Non-pigmented ciliary epithelial cell (primary cell): ENCODE data around the gene PCDHB10.
"Not testable (repeated sequence)": the region's sequence is repeated elsewhere in the genome, so short reads cannot be mapped to it uniquely, and the experiment has no call there.

Experiments
- DNase-seq: peaks from one replicate; pipeline ENCODE4 v3.0.0-alpha.2; 2010; ENCODE audit warnings: low read depth

PCDHB10 gene

DNA sequence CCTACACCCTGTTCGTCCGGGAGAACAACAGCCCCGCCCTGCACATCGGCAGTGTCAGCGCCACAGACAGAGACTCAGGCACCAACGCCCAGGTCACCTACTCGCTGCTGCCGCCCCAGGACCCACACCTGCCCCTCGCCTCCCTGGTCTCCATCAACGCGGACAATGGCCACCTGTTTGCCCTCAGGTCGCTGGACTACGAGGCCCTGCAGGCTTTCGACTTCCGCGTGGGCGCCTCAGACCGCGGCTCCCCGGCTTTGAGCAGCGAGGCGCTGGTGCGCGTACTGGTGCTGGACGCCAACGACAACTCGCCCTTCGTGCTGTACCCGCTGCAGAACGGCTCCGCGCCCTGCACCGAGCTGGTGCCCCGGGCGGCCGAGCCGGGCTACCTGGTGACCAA lies 3.5 kb upstream of the PCDHB10 start:
- DNase-seq, result not testable (repeated sequence)

DNA sequence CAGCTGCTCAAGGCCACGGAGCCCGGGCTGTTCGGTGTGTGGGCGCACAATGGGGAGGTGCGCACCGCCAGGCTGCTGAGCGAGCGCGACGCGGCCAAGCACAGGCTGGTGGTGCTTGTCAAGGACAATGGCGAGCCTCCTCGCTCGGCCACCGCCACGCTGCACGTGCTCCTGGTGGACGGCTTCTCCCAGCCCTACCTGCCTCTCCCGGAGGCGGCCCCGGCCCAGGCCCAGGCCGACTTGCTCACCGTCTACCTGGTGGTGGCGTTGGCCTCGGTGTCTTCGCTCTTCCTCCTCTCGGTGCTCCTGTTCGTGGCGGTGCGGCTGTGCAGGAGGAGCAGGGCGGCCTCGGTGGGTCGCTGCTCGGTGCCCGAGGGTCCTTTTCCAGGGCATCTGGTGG lies 3.0 kb upstream of the PCDHB10 start:
- DNase-seq, result not testable (repeated sequence)

DNA sequence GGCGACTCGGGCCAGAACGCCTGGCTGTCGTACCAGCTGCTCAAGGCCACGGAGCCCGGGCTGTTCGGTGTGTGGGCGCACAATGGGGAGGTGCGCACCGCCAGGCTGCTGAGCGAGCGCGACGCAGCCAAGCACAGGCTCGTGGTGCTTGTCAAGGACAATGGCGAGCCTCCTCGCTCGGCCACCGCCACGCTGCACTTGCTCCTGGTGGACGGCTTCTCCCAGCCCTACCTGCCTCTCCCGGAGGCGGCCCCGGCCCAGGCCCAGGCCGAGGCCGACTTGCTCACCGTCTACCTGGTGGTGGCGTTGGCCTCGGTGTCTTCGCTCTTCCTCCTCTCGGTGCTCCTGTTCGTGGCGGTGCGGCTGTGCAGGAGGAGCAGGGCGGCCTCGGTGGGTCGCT lies 2.2 kb downstream of the PCDHB10 start:
- not testable (repeated sequence) for DNase-seq

DNA sequence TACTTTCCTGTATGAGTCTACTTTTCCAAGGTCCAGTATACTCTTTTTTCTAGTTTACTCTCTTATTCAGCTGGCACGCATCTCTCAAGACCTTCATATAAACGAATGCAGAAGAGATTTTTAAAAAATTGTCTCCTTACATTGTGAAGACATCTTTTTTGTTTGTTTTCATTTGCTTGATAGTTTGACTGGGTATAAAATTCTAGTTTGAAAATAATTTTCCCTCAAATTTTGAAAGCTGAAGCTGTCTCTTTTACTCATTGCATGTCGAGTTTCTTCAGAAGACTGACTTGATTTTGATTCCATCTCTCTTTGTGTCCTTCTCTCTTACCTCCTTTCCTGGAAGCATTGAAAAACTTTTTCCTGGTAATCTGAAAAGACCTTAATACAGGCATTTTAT lies 4.2 kb downstream of the PCDHB10 start:
- no peak for DNase-seq

DNA sequence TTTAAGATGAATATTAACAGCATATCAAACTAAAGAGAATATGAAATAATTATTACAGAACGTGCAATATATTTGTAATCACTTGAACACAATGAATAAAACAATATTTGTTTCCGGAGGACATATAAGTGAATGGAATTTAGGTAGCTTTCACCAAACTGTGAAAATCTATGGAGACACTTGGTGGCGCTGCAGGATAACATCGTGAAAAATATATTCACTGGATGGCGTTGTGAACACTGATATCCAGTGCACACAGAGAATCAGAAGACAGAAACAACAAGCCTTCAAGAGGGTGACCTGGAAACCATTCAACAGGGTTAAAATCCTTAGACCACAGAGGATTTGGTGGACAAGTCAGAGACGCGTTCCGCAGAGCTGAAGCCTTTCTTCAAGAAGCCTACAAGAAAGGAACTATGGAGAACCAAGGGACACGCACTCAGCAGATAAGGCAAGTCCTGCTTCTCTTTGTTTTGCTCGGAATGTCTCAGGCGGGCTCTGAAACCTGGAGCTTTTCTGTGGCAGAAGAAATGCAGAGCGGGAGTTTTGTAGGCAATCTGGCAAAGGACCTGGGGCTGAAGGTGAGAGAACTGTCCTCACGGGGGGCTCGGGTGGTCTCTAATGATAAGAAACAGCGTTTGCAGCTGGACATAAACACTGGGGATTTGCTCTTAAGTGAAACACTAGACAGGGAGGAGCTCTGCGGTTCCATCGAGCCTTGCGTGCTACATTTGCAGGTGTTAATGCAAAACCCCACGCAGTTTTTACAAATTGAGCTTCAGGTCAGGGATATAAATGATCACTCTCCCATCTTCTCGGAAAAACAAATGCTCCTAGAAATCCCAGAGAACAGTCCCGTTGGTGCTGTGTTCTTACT lies 7.4 kb downstream of the PCDHB10 start, which contains the start of gene PCDHB11:
Gene PCDHB11, plus strand, starts transcription at position 269 of the 877 bp plus-strand sequence. Its CDS starts 148 bp downstream, at position 417.
- no peak for DNase-seq

DNA sequence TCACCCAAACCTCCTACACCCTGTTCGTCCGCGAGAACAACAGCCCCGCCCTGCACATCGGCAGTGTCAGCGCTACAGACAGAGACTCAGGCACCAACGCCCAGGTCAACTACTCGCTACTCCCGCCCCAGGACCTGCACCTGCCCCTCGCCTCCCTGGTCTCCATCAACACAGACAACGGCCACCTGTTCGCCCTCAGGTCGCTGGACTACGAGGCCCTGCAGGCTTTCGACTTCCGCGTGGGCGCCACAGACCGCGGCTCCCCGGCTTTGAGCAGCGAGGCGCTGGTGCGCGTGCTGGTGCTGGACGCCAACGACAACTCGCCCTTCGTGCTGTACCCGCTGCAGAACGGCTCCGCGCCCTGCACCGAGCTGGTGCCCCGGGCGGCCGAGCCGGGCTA lies 9.0 kb downstream of the PCDHB10 start:
- DNase-seq, result not testable (repeated sequence)

DNA sequence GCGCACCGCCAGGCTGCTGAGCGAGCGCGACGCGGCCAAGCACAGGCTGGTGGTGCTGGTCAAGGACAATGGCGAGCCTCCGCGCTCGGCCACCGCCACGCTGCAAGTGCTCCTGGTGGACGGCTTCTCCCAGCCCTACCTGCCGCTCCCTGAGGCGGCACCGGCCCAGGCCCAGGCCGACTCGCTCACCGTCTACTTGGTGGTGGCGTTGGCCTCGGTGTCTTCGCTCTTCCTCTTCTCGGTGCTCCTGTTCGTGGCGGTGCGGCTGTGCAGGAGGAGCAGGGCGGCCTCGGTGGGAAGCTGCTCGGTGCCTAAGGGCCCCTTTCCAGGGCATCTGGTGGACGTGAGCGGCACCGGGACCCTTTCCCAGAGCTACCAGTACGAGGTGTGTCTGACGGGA lies 9.5 kb downstream of the PCDHB10 start:
- DNase-seq, result not testable (repeated sequence)

DNA sequence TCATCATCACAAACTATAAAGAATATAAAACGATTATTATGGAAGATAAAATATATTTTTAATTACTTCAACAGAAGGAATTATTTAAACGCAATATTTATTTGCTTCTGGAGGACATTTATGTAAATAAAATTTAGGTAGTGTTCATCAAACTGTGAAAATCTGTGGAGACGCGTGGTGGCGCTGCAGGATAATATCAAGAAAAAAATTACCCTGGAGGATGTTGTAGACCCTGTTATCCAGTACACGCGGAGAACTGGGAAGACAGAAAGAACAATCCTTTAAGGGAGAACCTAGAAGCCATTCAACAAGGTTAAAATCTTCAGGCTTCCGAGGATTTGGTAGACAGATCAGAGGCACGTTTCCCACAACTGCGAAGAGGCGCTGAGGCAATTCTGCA lies 16.3 kb downstream of the PCDHB10 start, which contains the start of gene PCDHB12:
Gene PCDHB12, plus strand, starts transcription at position 242 of the 400 bp plus-strand sequence. CDS start 189 bp downstream, outside the sequence.
- no peak for DNase-seq

DNA sequence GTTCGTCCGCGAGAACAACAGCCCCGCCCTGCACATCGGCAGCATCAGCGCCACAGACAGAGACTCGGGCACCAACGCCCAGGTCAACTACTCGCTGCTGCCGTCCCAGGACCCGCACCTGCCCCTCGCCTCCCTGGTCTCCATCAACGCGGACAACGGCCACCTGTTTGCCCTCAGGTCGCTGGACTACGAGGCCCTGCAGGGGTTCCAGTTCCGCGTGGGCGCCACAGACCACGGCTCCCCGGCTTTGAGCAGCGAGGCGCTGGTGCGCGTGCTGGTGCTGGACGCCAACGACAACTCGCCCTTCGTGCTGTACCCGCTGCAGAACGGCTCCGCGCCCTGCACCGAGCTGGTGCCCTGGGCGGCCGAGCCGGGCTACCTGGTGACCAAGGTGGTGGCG lies 18.1 kb downstream of the PCDHB10 start:
- DNase-seq, result not testable (repeated sequence)

DNA sequence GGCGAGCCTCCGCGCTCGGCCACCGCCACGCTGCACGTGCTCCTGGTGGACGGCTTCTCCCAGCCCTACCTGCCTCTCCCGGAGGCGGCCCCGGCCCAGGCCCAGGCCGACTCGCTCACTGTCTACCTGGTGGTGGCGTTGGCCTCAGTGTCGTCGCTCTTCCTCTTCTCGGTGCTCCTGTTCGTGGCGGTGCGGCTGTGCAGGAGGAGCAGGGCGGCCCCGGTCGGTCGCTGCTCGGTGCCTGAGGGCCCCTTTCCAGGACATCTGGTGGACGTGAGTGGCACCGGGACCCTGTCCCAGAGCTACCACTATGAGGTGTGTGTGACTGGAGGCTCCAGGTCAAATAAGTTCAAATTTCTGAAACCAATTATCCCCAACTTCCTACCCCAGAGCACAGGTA lies 18.7 kb downstream of the PCDHB10 start:
- not testable (repeated sequence) for DNase-seq

DNA sequence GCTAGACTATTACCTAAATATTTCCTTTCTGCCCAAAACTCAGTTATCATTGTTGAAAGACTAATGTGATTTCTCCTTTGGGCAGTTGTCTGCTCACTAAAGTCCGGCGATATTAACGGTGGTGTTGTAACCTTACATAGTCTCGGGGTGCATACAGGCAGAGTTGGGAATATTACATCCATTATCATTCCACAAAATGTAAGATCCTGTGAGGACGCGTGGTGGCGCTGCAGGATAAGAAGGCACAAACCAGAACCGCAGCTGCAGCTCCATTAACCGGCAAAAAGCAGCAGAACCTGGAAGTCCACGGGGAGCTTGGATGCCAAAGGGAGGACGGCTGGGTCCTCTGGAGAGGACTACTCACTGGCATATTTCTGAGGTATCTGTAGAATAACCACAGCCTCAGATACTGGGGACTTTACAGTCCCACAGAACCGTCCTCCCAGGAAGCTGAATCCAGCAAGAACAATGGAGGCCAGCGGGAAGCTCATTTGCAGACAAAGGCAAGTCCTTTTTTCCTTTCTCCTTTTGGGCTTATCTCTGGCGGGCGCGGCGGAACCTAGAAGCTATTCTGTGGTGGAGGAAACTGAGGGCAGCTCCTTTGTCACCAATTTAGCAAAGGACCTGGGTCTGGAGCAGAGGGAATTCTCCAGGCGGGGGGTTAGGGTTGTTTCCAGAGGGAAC lies 21.6 kb downstream of the PCDHB10 start, which contains the start of gene PCDHB13:
Gene PCDHB13, plus strand, starts transcription at position 264 of the 684 bp plus-strand sequence. Its CDS starts 205 bp downstream, at position 469.
- not testable (repeated sequence) for DNase-seq

DNA sequence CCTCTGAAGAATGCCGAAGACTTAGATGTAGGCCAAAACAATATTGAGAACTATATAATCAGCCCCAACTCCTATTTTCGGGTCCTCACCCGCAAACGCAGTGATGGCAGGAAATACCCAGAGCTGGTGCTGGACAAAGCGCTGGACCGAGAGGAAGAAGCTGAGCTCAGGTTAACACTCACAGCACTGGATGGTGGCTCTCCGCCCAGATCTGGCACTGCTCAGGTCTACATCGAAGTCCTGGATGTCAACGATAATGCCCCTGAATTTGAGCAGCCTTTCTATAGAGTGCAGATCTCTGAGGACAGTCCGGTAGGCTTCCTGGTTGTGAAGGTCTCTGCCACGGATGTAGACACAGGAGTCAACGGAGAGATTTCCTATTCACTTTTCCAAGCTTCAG lies 22.4 kb downstream of the PCDHB10 start:
- not testable (repeated sequence) for DNase-seq

DNA sequence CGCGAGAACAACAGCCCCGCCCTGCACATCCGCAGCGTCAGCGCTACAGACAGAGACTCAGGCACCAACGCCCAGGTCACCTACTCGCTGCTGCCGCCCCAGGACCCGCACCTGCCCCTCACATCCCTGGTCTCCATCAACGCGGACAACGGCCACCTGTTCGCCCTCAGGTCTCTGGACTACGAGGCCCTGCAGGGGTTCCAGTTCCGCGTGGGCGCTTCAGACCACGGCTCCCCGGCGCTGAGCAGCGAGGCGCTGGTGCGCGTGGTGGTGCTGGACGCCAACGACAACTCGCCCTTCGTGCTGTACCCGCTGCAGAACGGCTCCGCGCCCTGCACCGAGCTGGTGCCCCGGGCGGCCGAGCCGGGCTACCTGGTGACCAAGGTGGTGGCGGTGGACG lies 23.4 kb downstream of the PCDHB10 start:
- not testable (repeated sequence) for DNase-seq

DNA sequence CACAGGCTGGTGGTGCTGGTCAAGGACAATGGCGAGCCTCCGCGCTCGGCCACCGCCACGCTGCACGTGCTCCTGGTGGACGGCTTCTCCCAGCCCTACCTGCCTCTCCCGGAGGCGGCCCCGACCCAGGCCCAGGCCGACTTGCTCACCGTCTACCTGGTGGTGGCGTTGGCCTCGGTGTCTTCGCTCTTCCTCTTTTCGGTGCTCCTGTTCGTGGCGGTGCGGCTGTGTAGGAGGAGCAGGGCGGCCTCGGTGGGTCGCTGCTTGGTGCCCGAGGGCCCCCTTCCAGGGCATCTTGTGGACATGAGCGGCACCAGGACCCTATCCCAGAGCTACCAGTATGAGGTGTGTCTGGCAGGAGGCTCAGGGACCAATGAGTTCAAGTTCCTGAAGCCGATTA lies 23.9 kb downstream of the PCDHB10 start:
- DNase-seq, result not testable (repeated sequence)

DNA sequence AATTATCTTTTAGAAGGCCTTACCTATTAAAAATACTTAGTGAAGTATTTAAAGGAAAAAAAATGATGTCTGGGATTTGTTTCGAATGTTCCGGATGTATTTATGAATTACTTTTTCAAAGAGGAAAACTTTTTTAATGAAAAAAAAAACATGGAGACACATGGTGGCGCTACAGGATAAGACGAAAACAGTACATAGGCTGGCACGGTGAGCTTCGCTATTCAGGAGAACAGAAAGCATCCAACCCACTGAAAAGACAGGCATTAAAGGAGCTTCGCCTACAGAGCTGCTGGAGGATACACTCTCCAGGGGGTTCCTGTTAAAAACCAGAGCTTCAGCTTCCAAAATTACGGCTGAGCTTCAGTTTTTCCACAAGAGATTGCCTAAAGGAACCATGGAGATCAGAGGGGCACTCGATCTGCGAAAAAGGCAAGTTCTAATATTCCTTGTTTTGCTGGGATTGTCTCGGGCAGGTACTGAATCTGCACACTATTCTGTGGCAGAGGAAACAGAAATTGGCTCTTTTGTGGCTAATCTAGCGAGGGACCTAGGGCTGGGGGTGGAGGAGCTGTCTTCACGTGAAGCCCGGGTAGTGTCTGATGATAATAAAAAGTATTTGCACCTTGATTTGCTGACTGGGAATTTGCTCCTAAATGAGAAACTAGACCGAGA lies 31.1 kb downstream of the PCDHB10 start, which contains the start of gene PCDHB14:
Gene PCDHB14, plus strand, starts transcription at position 232 of the 672 bp plus-strand sequence. Its CDS starts 163 bp downstream, at position 395.
- no peak for DNase-seq

DNA sequence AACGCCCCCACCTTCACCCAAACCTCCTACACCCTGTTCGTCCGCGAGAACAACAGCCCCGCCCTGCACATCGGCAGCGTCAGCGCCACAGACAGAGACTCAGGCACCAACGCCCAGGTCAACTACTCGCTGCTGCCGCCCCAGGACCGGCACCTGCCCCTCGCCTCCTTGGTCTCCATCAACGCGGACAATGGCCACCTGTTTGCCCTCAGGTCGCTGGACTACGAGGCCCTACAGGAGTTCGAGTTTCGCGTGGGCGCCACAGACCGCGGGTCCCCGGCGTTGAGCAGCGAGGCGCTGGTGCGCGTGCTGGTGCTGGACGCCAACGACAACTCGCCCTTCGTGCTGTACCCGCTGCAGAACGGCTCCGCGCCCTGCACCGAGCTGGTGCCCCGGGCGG lies 32.7 kb downstream of the PCDHB10 start:
- not testable (repeated sequence) for DNase-seq

DNA sequence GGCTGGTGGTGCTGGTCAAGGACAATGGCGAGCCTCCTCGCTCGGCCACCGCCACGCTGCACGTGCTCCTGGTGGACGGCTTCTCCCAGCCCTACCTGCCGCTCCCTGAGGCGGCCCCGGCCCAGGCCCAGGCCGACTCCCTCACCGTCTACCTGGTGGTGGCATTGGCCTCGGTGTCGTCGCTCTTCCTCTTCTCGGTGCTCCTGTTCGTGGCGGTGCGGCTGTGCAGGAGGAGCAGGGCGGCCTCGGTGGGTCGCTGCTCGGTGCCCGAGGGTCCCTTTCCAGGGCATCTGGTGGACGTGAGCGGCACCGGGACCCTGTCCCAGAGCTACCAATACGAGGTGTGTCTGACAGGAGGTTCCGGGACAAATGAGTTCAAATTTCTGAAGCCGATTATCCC lies 33.3 kb downstream of the PCDHB10 start:
- DNase-seq, result not testable (repeated sequence)

DNA sequence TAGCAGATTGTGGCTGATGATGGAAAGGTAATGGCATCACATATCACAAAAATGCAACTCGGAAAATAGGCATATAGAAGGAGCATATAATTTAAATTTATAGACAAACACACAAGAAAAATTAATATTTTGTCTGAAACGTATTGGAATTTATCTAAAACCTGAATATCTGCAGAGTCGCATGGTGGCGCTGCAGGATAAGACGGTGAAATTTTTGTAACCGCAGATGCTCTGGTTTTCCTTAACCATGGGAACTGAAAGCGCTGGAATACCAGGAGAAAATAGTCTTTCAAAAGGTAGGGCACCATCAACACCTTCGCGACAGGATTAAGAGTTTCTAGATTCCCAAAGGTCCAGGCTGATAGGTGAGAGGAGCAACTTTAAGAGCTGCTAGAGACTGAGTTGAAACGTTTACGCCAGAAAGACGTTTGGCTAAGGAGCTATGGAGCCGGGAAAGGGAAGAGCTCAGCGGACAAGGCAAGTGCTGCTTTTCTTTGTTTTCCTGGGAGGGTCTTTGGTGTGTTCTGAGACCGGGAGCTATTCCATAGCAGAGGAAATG lies 42.0 kb downstream of the PCDHB10 start:
- no peak for DNase-seq

DNA sequence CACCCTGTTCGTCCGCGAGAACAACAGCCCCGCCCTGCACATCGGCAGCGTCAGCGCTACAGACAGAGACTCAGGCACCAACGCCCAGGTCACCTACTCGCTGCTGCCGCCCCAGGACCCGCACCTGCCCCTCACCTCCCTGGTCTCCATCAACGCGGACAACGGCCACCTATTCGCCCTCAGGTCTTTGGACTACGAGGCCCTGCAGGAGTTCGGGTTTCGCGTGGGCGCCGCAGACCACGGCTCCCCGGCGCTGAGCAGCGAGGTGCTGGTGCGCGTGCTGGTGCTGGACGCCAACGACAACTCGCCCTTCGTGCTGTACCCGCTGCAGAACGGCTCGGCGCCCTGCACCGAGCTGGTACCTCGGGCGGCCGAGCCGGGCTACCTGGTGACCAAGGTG lies 43.8 kb downstream of the PCDHB10 start:
- not testable (repeated sequence) for DNase-seq

DNA sequence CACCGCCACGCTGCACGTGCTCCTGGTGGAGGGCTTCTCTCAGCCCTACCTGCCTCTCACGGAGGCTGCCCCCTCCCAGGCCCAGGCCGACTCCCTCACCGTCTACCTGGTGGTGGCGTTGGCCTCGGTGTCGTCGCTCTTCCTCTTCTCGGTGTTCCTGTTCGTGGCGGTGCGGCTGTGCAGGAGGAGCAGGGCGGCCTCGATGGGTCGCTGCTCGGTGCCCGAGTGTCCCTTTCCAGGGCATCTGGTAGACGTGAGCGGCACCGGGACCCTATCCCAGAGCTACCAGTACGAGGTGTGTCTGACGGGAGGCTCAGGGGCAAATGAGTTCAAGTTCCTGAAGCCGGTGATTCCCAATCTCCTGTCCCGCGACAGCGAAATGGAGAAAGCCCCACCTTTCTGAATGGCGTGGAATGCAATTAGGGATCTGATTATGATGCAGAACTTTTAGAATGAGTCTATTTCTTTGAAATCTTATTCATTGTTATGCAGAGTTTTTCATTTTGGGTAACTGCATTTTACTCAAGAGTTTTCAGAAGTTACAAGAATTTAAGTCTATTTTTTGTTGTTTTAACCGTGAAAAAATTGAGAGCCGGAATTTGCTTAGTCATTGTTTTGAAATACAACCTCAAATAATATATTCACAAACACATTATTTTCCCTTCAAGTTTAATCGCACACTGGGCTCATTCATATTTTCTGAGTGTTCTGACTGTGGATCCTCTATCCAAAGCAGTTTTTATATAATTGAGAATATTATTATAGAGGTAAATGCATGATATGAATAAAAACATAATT lies 44.6 kb downstream of the PCDHB10 start:
- DNase-seq, result no peak

DNA sequence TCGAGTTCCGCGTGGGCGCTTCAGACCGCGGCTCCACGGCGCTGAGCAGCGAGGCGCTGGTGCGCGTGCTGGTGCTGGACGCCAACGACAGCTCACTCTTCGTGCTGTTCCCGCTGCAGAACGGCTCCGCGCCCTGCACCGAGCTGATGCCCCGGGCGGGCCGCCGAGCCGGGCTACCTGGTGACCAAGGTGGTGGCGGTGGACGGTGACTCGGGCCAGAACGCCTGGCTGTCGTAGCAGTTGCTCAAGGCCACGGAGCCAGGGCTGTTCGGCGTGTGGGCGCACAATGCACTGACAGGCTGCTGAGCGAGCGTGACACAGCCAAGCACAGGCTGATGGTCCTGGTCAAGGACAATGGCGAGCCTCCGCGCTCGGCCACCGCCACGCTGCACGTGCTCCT lies 49.3 kb downstream of the PCDHB10 start:
- DNase-seq, result no peak
